ENCODE measurements around the gene TRIM42. TPM values are rescaled to one million over a fixed set of nuclear protein-coding genes. Genes with fewer than 3 reads are reported as not detected.

The TRIM42 gene
- total RNA-seq, 1 donor from 2014 or later: not detected

- H3K9me3 Mint-ChIP-seq (ENCODE audit: low read depth): no peaks in the 10 kb centered on the region
- H3K27ac Mint-ChIP-seq (ENCODE audit: unreplicated experiment): no peak overlapping the region
- peaks cover 11% of the 10 kb centered on the region for H3K4me1 Mint-ChIP-seq (ENCODE audit: low read depth)
- DNase-seq (ENCODE audit: low spot score): no peak
- H3K4me3 Mint-ChIP-seq (ENCODE audit: unreplicated experiment): no peak overlapping the region
- peaks cover 3% of the 10 kb centered on the region for H3K36me3 Mint-ChIP-seq (ENCODE audit: low read depth)
- H3K27me3 Mint-ChIP-seq (ENCODE audit: low read depth): no peaks in the 10 kb centered on the region
- no peak for TF ChIP-seq CTCF (IDR thresholded peaks at IDR 0.05)
Measured at GRCh38 chr3:140726066-140726465, 48.2 kb downstream of the TRIM42 start.

- Mint-ChIP-seq H3K27ac (ENCODE audit: unreplicated experiment) (no peak overlapping the region), H3K9me3 (ENCODE audit: low read depth) (no peaks in the 10 kb centered on the region), H3K36me3 (ENCODE audit: low read depth) (peaks cover 3% of the 10 kb centered on the region), H3K27me3 (ENCODE audit: low read depth) (no peaks in the 10 kb centered on the region), H3K4me1 (ENCODE audit: low read depth) (peaks cover 12% of the 10 kb centered on the region), H3K4me3 (ENCODE audit: unreplicated experiment) (no peak overlapping the region)
- DNase-seq (ENCODE audit: low spot score): no peak
- no peak for TF ChIP-seq CTCF (IDR thresholded peaks at IDR 0.05)
Measured at GRCh38 chr3:140727886-140728285, 50.0 kb downstream of the TRIM42 start.

- Mint-ChIP-seq H3K4me3 (ENCODE audit: unreplicated experiment) (no peak overlapping the region), H3K36me3 (ENCODE audit: low read depth) (no peaks in the 10 kb centered on the region), H3K27ac (ENCODE audit: unreplicated experiment) (no peak overlapping the region), H3K4me1 (ENCODE audit: low read depth) (peaks cover 15% of the 10 kb centered on the region), H3K9me3 (ENCODE audit: low read depth) (peaks cover 8% of the 10 kb centered on the region), H3K27me3 (ENCODE audit: low read depth) (no peaks in the 10 kb centered on the region)
- no peak for TF ChIP-seq CTCF (IDR thresholded peaks at IDR 0.05)
- DNase-seq (ENCODE audit: low spot score): no peak
Measured at GRCh38 chr3:140731440-140732119, 53.7 kb downstream of the TRIM42 start.

GRCh38 chr3:140733623-140734022, 55.8 kb downstream of the TRIM42 start:
- Mint-ChIP-seq H3K27me3 (ENCODE audit: low read depth) (peaks cover 3% of the 10 kb centered on the region), H3K4me1 (ENCODE audit: low read depth) (peaks cover 11% of the 10 kb centered on the region), H3K36me3 (ENCODE audit: low read depth) (no peaks in the 10 kb centered on the region), H3K27ac (ENCODE audit: unreplicated experiment) (no peak overlapping the region), H3K9me3 (ENCODE audit: low read depth) (peaks cover 8% of the 10 kb centered on the region), H3K4me3 (ENCODE audit: unreplicated experiment) (no peak overlapping the region)
- no peak for DNase-seq (ENCODE audit: low spot score)
- no peak for TF ChIP-seq CTCF (IDR thresholded peaks at IDR 0.05)

GRCh38 chr3:140736863-140737460, 59.1 kb downstream of the TRIM42 start:
- H3K27ac Mint-ChIP-seq (ENCODE audit: unreplicated experiment): no peak overlapping the region
- peaks cover 3% of the 10 kb centered on the region for H3K27me3 Mint-ChIP-seq (ENCODE audit: low read depth)
- peaks cover 11% of the 10 kb centered on the region for H3K4me1 Mint-ChIP-seq (ENCODE audit: low read depth)
- no peak overlapping the region for H3K4me3 Mint-ChIP-seq (ENCODE audit: unreplicated experiment)
- peaks cover 8% of the 10 kb centered on the region for H3K9me3 Mint-ChIP-seq (ENCODE audit: low read depth)
- H3K36me3 Mint-ChIP-seq (ENCODE audit: low read depth): no peaks in the 10 kb centered on the region
- DNase-seq (ENCODE audit: low spot score): no peak
- TF ChIP-seq CTCF (IDR thresholded peaks at IDR 0.05): peak; percentile 94

Measured in chondrocyte (in vitro differentiated cells).